ENCODE data around the gene ZNF750.

ZNF750 gene

GRCh38 chr17:82800885-82801284 lies 38.9 kb downstream of the ZNF750 start:
- no peak for DNase-seq
- H4K91ac ChIP-seq (ENCODE audit: low read depth, low read length), result no peak overlapping the region
- H3K79me2 ChIP-seq (ENCODE audit: control insufficient read depth, insufficient read depth, low read length, poor library complexity), result no peaks in the 10 kb centered on the region
- H3K4me3 ChIP-seq (ENCODE audit: low read depth, low read length), result no peak overlapping the region
- no peak overlapping the region for H4K12ac ChIP-seq (ENCODE audit: low read depth, low read length)
- H3K79me1 ChIP-seq (ENCODE audit: low read length), result no peaks in the 10 kb centered on the region
- no peak overlapping the region for H3K18ac ChIP-seq (ENCODE audit: low read length)
- H3K4me2 ChIP-seq (ENCODE audit: low read length), result no peak overlapping the region
- no CpG with 5 or more reads among the region's 15 CpGs for WGBS (ENCODE audit: extremely low coverage, insufficient coverage, insufficient read length)
- H3K4me1 ChIP-seq (ENCODE audit: control insufficient read depth in 1 of 2, insufficient read depth in 2 of 2, low read length in 2 of 2), result no peaks in the 10 kb centered on the region
- no peak overlapping the region for H2BK5ac ChIP-seq (ENCODE audit: low read depth, low read length, poor library complexity)
- no peak overlapping the region for H3K14ac ChIP-seq (ENCODE audit: low read length)
- no peak overlapping the region for H2AFZ ChIP-seq (ENCODE audit: insufficient read depth, low read length, poor library complexity)
- H3K9me3 ChIP-seq (ENCODE audit: insufficient read depth, low read depth, low read length), result peaks cover 16% of the 10 kb centered on the region
- no peak overlapping the region for H4K8ac ChIP-seq (ENCODE audit: low read depth, low read length)
- H3K27ac ChIP-seq (ENCODE audit: low read depth, low read length), result no peak overlapping the region
- H3K27me3 ChIP-seq (ENCODE audit: insufficient read depth, low read length), result no peaks in the 10 kb centered on the region
- no peak overlapping the region for H2AK5ac ChIP-seq (ENCODE audit: low read length)
- H3K4ac ChIP-seq (ENCODE audit: low read depth, low read length), result no peak overlapping the region
- no peak overlapping the region for H2BK12ac ChIP-seq (ENCODE audit: low read length)
- H3K9ac ChIP-seq (ENCODE audit: low read length), result no peak overlapping the region
- H3K36me3 ChIP-seq (ENCODE audit: control insufficient read depth in 1 of 2, insufficient read depth in 2 of 2, low read length in 2 of 2), result peaks cover 13 to 14% of the 10 kb centered on the region in 2 experiments
- H2BK120ac ChIP-seq (ENCODE audit: insufficient read depth, low read length, poor library complexity), result no peak overlapping the region
- no peak overlapping the region for H3K23ac ChIP-seq (ENCODE audit: low read length)

DNA sequence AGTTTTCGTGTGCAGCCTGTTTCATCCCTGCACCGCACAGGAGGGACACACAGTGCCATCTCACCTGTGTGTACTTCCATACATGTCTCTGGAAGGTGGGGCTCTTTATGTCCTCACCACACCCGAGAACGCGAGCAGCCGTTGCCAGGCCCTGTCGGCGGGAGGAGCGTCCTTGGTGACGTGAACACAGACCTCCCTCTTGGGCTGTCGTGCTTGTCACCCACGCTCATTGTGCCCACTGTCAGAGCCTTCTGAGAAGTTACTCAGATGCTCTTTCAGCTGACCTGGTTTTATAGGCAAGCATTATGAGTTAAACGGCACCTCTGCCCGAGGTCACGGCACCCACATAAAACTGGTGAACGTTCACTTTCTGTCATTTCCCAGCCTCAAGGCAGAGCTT lies 40.2 kb downstream of the ZNF750 start:
- Histone ChIP-seq H3K79me2 (ENCODE audit: control insufficient read depth, insufficient read depth, low read length, poor library complexity) (no peaks in the 10 kb centered on the region), H3K27ac (ENCODE audit: low read depth, low read length) (no peak overlapping the region), H3K23ac (ENCODE audit: low read length) (no peak overlapping the region), H3K36me3 (ENCODE audit: control insufficient read depth in 1 of 2, insufficient read depth in 2 of 2, low read length in 2 of 2) (peaks cover 13 to 14% of the 10 kb centered on the region in 2 experiments), H3K18ac (ENCODE audit: low read length) (no peak overlapping the region), H3K9ac (ENCODE audit: low read length) (no peak overlapping the region), H4K91ac (ENCODE audit: low read depth, low read length) (no peak overlapping the region), H2AK5ac (ENCODE audit: low read length) (no peak overlapping the region), H3K27me3 (ENCODE audit: insufficient read depth, low read length) (no peaks in the 10 kb centered on the region), H3K4me2 (ENCODE audit: low read length) (no peak overlapping the region), H3K4me1 (ENCODE audit: control insufficient read depth in 1 of 2, insufficient read depth in 2 of 2, low read length in 2 of 2) (no peaks in the 10 kb centered on the region), H3K79me1 (ENCODE audit: low read length) (no peaks in the 10 kb centered on the region), H2AFZ (ENCODE audit: insufficient read depth, low read length, poor library complexity) (no peak overlapping the region), H3K14ac (ENCODE audit: low read length) (no peak overlapping the region), H2BK12ac (ENCODE audit: low read length) (no peak overlapping the region), H2BK5ac (ENCODE audit: low read depth, low read length, poor library complexity) (no peak overlapping the region), H3K9me3 (ENCODE audit: insufficient read depth, low read depth, low read length) (peaks cover 16% of the 10 kb centered on the region), H3K4me3 (ENCODE audit: low read depth, low read length) (no peak overlapping the region), H2BK120ac (ENCODE audit: insufficient read depth, low read length, poor library complexity) (no peak overlapping the region), H4K8ac (ENCODE audit: low read depth, low read length) (no peak overlapping the region), H4K12ac (ENCODE audit: low read depth, low read length) (no peak overlapping the region), H3K4ac (ENCODE audit: low read depth, low read length) (no peak overlapping the region)
- no peak for DNase-seq
- WGBS (ENCODE audit: extremely low coverage, insufficient coverage, insufficient read length), result no CpG with 5 or more reads among the region's 16 CpGs

- Histone ChIP-seq H3K79me2 (ENCODE audit: control insufficient read depth, insufficient read depth, low read length, poor library complexity) (no peaks in the 10 kb centered on the region), H3K9me3 (ENCODE audit: insufficient read depth, low read depth, low read length) (peaks cover 16% of the 10 kb centered on the region), H2AFZ (ENCODE audit: insufficient read depth, low read length, poor library complexity) (no peak overlapping the region), H3K79me1 (ENCODE audit: low read length) (no peaks in the 10 kb centered on the region), H3K27ac (ENCODE audit: low read depth, low read length) (no peak overlapping the region), H2BK5ac (ENCODE audit: low read depth, low read length, poor library complexity) (no peak overlapping the region), H3K36me3 (ENCODE audit: control insufficient read depth in 1 of 2, insufficient read depth in 2 of 2, low read length in 2 of 2) (peaks cover 13 to 14% of the 10 kb centered on the region in 2 experiments), H2BK12ac (ENCODE audit: low read length) (no peak overlapping the region), H2AK5ac (ENCODE audit: low read length) (no peak overlapping the region), H3K4me1 (ENCODE audit: control insufficient read depth in 1 of 2, insufficient read depth in 2 of 2, low read length in 2 of 2) (peaks cover 0 to 4% of the 10 kb centered on the region in 2 experiments), H3K4me2 (ENCODE audit: low read length) (no peak overlapping the region), H4K12ac (ENCODE audit: low read depth, low read length) (no peak overlapping the region), H3K4ac (ENCODE audit: low read depth, low read length) (no peak overlapping the region), H3K23ac (ENCODE audit: low read length) (no peak overlapping the region), H3K9ac (ENCODE audit: low read length) (no peak overlapping the region), H3K18ac (ENCODE audit: low read length) (no peak overlapping the region), H2BK120ac (ENCODE audit: insufficient read depth, low read length, poor library complexity) (no peak overlapping the region), H3K14ac (ENCODE audit: low read length) (no peak overlapping the region), H4K8ac (ENCODE audit: low read depth, low read length) (no peak overlapping the region), H3K4me3 (ENCODE audit: low read depth, low read length) (no peak overlapping the region), H3K27me3 (ENCODE audit: insufficient read depth, low read length) (no peaks in the 10 kb centered on the region), H4K91ac (ENCODE audit: low read depth, low read length) (no peak overlapping the region)
- no peak for DNase-seq
- no CpG with 5 or more reads among the region's 7 CpGs for WGBS (ENCODE audit: extremely low coverage, insufficient coverage, insufficient read length)
These were observed 41.1 kb downstream of the ZNF750 start for GRCh38 chr17:82798752-82799151.

DNA sequence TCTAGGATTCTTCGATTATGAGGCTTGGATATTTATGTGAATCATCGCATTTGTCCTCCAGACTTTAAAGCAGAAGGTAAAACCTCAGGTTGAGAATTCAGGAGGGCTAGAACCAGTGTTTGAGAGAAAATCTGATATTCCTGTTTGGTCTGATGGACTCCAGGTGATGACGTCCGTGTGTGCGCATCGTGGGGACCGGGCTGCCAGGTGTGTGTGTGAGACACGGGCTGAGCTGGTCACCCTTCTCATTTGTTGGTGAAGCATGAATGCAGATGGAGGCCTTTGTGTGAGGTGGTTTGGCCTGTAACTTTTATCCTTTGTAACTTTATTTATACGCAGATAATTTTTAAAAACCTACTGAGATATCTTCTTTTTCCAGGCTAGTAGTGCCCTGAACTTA lies 42.8 kb downstream of the ZNF750 start:
- H3K27ac ChIP-seq (ENCODE audit: low read depth, low read length), result no peak overlapping the region
- WGBS (ENCODE audit: extremely low coverage, insufficient coverage, insufficient read length), result no CpG with 5 or more reads among the region's 9 CpGs
- H3K9me3 ChIP-seq (ENCODE audit: insufficient read depth, low read depth, low read length), result peaks cover 13% of the 10 kb centered on the region
- H3K36me3 ChIP-seq (ENCODE audit: control insufficient read depth in 1 of 2, insufficient read depth in 2 of 2, low read length in 2 of 2), result peaks cover 13 to 14% of the 10 kb centered on the region in 2 experiments
- H4K8ac ChIP-seq (ENCODE audit: low read depth, low read length), result no peak overlapping the region
- H3K18ac ChIP-seq (ENCODE audit: low read length), result no peak overlapping the region
- H4K91ac ChIP-seq (ENCODE audit: low read depth, low read length), result no peak overlapping the region
- no peak overlapping the region for H2AK5ac ChIP-seq (ENCODE audit: low read length)
- H3K9ac ChIP-seq (ENCODE audit: low read length), result no peak overlapping the region
- H3K79me1 ChIP-seq (ENCODE audit: low read length), result no peaks in the 10 kb centered on the region
- no peak overlapping the region for H4K12ac ChIP-seq (ENCODE audit: low read depth, low read length)
- H3K4me1 ChIP-seq (ENCODE audit: control insufficient read depth in 1 of 2, insufficient read depth in 2 of 2, low read length in 2 of 2), result peaks cover 0 to 5% of the 10 kb centered on the region in 2 experiments
- H2AFZ ChIP-seq (ENCODE audit: insufficient read depth, low read length, poor library complexity), result no peak overlapping the region
- no peak overlapping the region for H2BK5ac ChIP-seq (ENCODE audit: low read depth, low read length, poor library complexity)
- H2BK12ac ChIP-seq (ENCODE audit: low read length), result no peak overlapping the region
- no peak overlapping the region for H3K4ac ChIP-seq (ENCODE audit: low read depth, low read length)
- H3K4me2 ChIP-seq (ENCODE audit: low read length), result no peak overlapping the region
- no peak overlapping the region for H2BK120ac ChIP-seq (ENCODE audit: insufficient read depth, low read length, poor library complexity)
- no peak overlapping the region for H3K14ac ChIP-seq (ENCODE audit: low read length)
- no peaks in the 10 kb centered on the region for H3K79me2 ChIP-seq (ENCODE audit: control insufficient read depth, insufficient read depth, low read length, poor library complexity)
- H3K23ac ChIP-seq (ENCODE audit: low read length), result no peak overlapping the region
- H3K4me3 ChIP-seq (ENCODE audit: low read depth, low read length), result no peak overlapping the region
- no peaks in the 10 kb centered on the region for H3K27me3 ChIP-seq (ENCODE audit: insufficient read depth, low read length)
- DNase-seq, result no peak
